WI38 (cell line): Measurements from ENCODE around the gene PHF24.
"Not testable (repeated sequence)": the region's sequence is repeated elsewhere in the genome, so short reads cannot be mapped to it uniquely, and the experiment has no call there.

Experiments used
- H3K4me3 ChIP-seq: 2 replicates; pipeline ENCODE4 v1.5.1; 2011; ENCODE audit warnings: low read depth, mild to moderate bottlenecking, control low read depth, low read length
- CTCF ChIP-seq: IDR thresholded peaks from 2 replicates; pipeline ENCODE4 v1.5.1; 2012; ENCODE audit warnings: low read depth, mild to moderate bottlenecking, control low read depth, low read length

The PHF24 gene

GRCh38 chr9:34957492-34958410 is at the start of gene PHF24:
PHF24 (plus strand) TSS chr9:34958285; CDS start chr9:34971299, 13,014 bp downstream.
- no peak for TF ChIP-seq CTCF
- H3K4me3 ChIP-seq, result 0 out of 2 replicates have a peak within 1 kb of the TSS, but pooled peaks have one; percentile 8

GRCh38 chr9:34927061-34927460 is 31.0 kb upstream of the PHF24 start:
- H3K4me3 ChIP-seq, result no peak overlapping the region
- no peak for TF ChIP-seq CTCF

- no peak for TF ChIP-seq CTCF
- H3K4me3 ChIP-seq, result no peak overlapping the region
These were observed 29.2 kb upstream of the PHF24 start for GRCh38 chr9:34928921-34929320.

GRCh38 chr9:34929506-34930102 is 28.5 kb upstream of the PHF24 start:
- peak; percentile 62 for TF ChIP-seq CTCF
- no peak overlapping the region for H3K4me3 ChIP-seq

- not testable (repeated sequence) for H3K4me3 ChIP-seq
These were observed 18.1 kb upstream of the PHF24 start for GRCh38 chr9:34939989-34940388.

GRCh38 chr9:34948451-34948850 is 9.6 kb upstream of the PHF24 start:
- no peak for TF ChIP-seq CTCF
- H3K4me3 ChIP-seq, result no peak overlapping the region

- TF ChIP-seq CTCF, result no peak
- no peak overlapping the region for H3K4me3 ChIP-seq
These were observed 3.9 kb upstream of the PHF24 start for GRCh38 chr9:34954225-34954624.

GRCh38 chr9:34956066-34956465 is 2.0 kb upstream of the PHF24 start:
- H3K4me3 ChIP-seq, result not testable (repeated sequence)
